Breast epithelium (tissue), 3 donors: ENCODE results near the gene CR1L.

ENCODE experiments used
- CTCF ChIP-seq, 3 donors: fragments of 450-650 bp; IDR thresholded peaks; one replicate each; pipeline ENCODE4 v1.5.1; 2016 to 2017; ENCODE audit warnings: antibody characterized with exemption in 3 of 3, mild to moderate bottlenecking in 3 of 3, moderate library complexity in 3 of 3
- POLR2A ChIP-seq: fragments of 450-650 bp; IDR thresholded peaks from one replicate; pipeline ENCODE4 v1.6.1; 2016; ENCODE audit warnings: antibody characterized with exemption, mild to moderate bottlenecking, moderate library complexity
- POLR2AphosphoS5 ChIP-seq, 3 donors: sonication (generic); formaldehyde crosslinking; IDR thresholded peaks; one replicate each; pipeline ENCODE4 v1.6.1; 2017; ENCODE audit warnings: antibody characterized with exemption in 3 of 3

GRCh38 chr1:207627496-207627895 lies 17.4 kb upstream of the CR1L start:
- TF ChIP-seq POLR2A = no peak
- TF ChIP-seq CTCF (IDR thresholded peaks at IDR 0.05) = no peak
- no peak for TF ChIP-seq POLR2AphosphoS5 (IDR thresholded peaks at IDR 0.05)
